ENCODE measurements around the gene KCNJ12.
"Not testable (repeated sequence)": the region's sequence is repeated elsewhere in the genome, so short reads cannot be mapped to it uniquely, and the experiment has no call there.

Gene KCNJ12

GRCh38 chr17:21454441-21454840 lies 78.3 kb downstream of the KCNJ12 start:
- no peaks in the 10 kb centered on the region for H3K27me3 ChIP-seq (ENCODE audit: control insufficient read depth in 1 of 2, insufficient read depth in 2 of 2, low read length in 2 of 2)
- H3K9me3 ChIP-seq (ENCODE audit: low read length), result no peaks in the 10 kb centered on the region
- no peaks in the 10 kb centered on the region for H3K4me1 ChIP-seq (ENCODE audit: insufficient read depth, low read length)
- no peak overlapping the region for H3K4me3 ChIP-seq (ENCODE audit: low read depth in 1 of 2, low read length in 2 of 2)
- H3K36me3 ChIP-seq (ENCODE audit: insufficient read depth, low read length), result no peaks in the 10 kb centered on the region
- H3K9ac ChIP-seq (ENCODE audit: low read length), result no peak overlapping the region
- H3K27ac ChIP-seq (ENCODE audit: low read depth, low read length), result no peak overlapping the region

DNA sequence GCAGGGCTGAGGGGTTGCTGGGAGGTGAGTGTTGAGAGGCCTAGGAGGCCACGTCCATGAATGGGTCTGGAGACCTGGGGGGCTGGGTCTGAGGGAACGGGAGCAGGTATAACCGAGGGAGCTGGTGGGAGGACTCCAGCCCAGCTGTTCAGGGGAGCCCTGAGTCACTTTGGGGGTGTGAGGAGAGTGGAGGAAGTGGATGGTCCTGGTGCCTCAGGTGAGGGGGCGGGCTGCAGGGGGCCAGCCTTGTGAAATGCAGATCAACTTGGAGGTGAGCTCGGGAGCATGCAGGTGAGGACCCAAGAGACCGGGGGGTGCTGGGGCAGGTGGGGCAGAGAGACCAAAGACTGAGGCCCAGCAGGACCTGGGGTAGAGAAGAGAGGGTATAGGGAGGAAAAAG lies 79.6 kb downstream of the KCNJ12 start:
- H3K27ac ChIP-seq (ENCODE audit: low read depth, low read length), result no peak overlapping the region
- no peaks in the 10 kb centered on the region for H3K27me3 ChIP-seq (ENCODE audit: control insufficient read depth in 1 of 2, insufficient read depth in 2 of 2, low read length in 2 of 2)
- no peaks in the 10 kb centered on the region for H3K9me3 ChIP-seq (ENCODE audit: low read length)
- no peaks in the 10 kb centered on the region for H3K4me1 ChIP-seq (ENCODE audit: insufficient read depth, low read length)
- H3K9ac ChIP-seq (ENCODE audit: low read length), result no peak overlapping the region
- H3K4me3 ChIP-seq (ENCODE audit: low read depth in 1 of 2, low read length in 2 of 2), result no peak overlapping the region
- H3K36me3 ChIP-seq (ENCODE audit: insufficient read depth, low read length), result no peaks in the 10 kb centered on the region

GRCh38 chr17:21456449-21456848 lies 80.3 kb downstream of the KCNJ12 start:
- H3K9me3 ChIP-seq (ENCODE audit: low read length); H3K27me3 ChIP-seq (ENCODE audit: control insufficient read depth in 1 of 2, insufficient read depth in 2 of 2, low read length in 2 of 2); H3K27ac ChIP-seq (ENCODE audit: low read depth, low read length); H3K4me1 ChIP-seq (ENCODE audit: insufficient read depth, low read length); H3K36me3 ChIP-seq (ENCODE audit: insufficient read depth, low read length); H3K9ac ChIP-seq (ENCODE audit: low read length); H3K4me3 ChIP-seq (ENCODE audit: low read depth in 1 of 2, low read length in 2 of 2): not testable (repeated sequence)

DNA sequence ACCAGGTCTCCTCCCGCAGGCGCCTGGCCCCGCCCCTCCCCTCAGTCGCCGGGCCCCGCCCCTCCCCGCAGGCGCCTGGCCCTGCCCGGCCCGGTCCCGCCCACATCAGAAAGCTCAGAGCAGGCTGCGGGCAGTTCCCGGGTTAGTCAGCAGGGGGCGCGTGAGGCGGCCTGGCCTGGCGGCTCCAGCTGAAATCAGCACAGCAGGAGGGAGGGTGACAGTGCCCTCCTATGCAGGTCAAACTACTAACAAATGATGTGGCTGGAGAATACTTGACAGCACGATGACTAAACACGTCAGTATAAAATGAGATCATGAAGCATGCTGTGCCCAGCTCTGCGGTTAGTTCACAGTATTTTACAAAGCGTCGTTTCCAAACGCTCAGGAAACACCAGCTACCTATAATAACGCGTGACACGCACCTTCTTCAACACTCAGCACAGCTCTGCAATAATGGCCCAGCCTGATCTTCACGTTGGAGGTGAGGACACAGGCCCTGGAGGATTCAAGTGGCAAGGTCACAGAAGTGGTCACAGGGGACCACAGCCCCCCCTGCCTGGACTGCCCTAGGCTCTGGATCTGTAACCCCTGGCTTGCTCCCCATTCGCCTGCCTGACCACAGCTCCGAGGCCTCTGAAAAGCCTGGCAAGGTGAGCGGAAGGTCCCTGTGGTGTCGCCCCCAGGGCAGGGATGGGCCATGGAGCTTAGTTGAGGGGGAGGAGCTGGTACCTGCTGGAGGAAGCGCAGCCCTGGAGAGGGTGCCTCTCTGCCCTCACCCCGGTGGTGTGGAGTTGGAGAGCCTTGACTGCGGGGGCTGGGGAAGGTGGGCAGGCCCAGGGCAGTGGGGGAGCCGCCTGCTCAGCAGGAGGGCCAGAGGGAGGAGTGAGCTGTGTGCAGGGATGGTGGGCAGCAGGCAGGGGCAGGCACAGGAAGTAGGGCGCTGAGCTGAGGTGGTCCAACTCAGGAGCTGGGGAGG lies 81.2 kb downstream of the KCNJ12 start:
- H3K36me3 ChIP-seq (ENCODE audit: insufficient read depth, low read length), result no peaks in the 10 kb centered on the region
- H3K9ac ChIP-seq (ENCODE audit: low read length), result no peak overlapping the region
- H3K27me3 ChIP-seq (ENCODE audit: control insufficient read depth in 1 of 2, insufficient read depth in 2 of 2, low read length in 2 of 2), result no peaks in the 10 kb centered on the region
- H3K4me3 ChIP-seq (ENCODE audit: low read depth in 1 of 2, low read length in 2 of 2), result no peak overlapping the region
- H3K4me1 ChIP-seq (ENCODE audit: insufficient read depth, low read length), result no peaks in the 10 kb centered on the region
- no peaks in the 10 kb centered on the region for H3K9me3 ChIP-seq (ENCODE audit: low read length)
- no peak overlapping the region for H3K27ac ChIP-seq (ENCODE audit: low read depth, low read length)

GRCh38 chr17:21458054-21458453 lies 81.9 kb downstream of the KCNJ12 start:
- H3K4me3 ChIP-seq (ENCODE audit: low read depth in 1 of 2, low read length in 2 of 2), result no peak overlapping the region
- no peaks in the 10 kb centered on the region for H3K27me3 ChIP-seq (ENCODE audit: control insufficient read depth in 1 of 2, insufficient read depth in 2 of 2, low read length in 2 of 2)
- H3K4me1 ChIP-seq (ENCODE audit: insufficient read depth, low read length), result no peaks in the 10 kb centered on the region
- H3K9me3 ChIP-seq (ENCODE audit: low read length), result no peaks in the 10 kb centered on the region
- no peaks in the 10 kb centered on the region for H3K36me3 ChIP-seq (ENCODE audit: insufficient read depth, low read length)
- no peak overlapping the region for H3K9ac ChIP-seq (ENCODE audit: low read length)
- no peak overlapping the region for H3K27ac ChIP-seq (ENCODE audit: low read depth, low read length)

DNA sequence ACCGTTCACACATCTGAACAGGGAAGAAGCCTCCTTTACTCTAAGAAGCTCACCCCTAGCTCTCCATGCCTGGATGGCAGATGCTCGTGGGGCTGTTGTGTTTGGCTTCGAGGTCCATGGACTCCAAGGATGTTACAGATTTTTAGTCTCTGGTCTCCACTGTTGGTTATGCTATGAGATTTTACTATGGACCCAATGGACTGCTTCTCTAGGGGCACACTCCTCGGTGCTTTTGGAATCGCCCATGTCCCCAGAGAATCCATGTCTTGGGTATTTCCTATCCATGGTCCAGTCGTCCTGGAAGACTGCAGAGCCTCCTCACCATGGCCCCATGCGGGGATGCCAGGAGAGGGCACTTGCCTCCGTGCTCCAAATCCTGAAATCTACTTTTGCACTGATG lies 83.4 kb downstream of the KCNJ12 start:
- Histone ChIP-seq H3K4me3 (ENCODE audit: low read depth in 1 of 2, low read length in 2 of 2) (no peak overlapping the region), H3K4me1 (ENCODE audit: insufficient read depth, low read length) (no peaks in the 10 kb centered on the region), H3K27me3 (ENCODE audit: control insufficient read depth in 1 of 2, insufficient read depth in 2 of 2, low read length in 2 of 2) (peaks cover 0 to 10% of the 10 kb centered on the region in 2 donors), H3K9me3 (ENCODE audit: low read length) (no peaks in the 10 kb centered on the region), H3K36me3 (ENCODE audit: insufficient read depth, low read length) (no peaks in the 10 kb centered on the region), H3K27ac (ENCODE audit: low read depth, low read length) (no peak overlapping the region), H3K9ac (ENCODE audit: low read length) (no peak overlapping the region)

DNA sequence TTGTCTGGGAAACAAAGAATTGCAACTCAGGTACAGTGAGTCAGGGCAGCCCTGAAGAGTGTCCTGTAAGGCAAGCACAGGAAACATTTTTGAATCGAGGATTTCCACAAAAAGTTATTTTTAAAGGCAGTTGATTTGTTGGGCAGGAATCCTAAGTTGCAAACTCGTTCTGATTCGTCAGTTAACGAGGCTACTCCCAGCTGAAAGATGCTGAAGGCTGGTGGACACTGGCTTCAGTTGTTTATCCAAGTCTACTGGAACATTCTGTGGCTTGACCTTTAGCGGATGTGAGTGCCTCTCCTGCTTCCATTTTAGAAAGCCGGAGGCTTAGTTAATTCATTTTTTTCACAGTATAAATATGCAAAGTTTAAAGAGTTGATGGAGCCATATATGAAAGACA lies 84.2 kb downstream of the KCNJ12 start:
- H3K4me1 ChIP-seq (ENCODE audit: insufficient read depth, low read length), result no peaks in the 10 kb centered on the region
- H3K36me3 ChIP-seq (ENCODE audit: insufficient read depth, low read length), result no peaks in the 10 kb centered on the region
- H3K9me3 ChIP-seq (ENCODE audit: low read length), result no peaks in the 10 kb centered on the region
- H3K9ac ChIP-seq (ENCODE audit: low read length), result no peak overlapping the region
- no peak overlapping the region for H3K27ac ChIP-seq (ENCODE audit: low read depth, low read length)
- peaks cover 0 to 10% of the 10 kb centered on the region in 2 donors for H3K27me3 ChIP-seq (ENCODE audit: control insufficient read depth in 1 of 2, insufficient read depth in 2 of 2, low read length in 2 of 2)
- H3K4me3 ChIP-seq (ENCODE audit: low read depth in 1 of 2, low read length in 2 of 2), result no peak overlapping the region

DNA sequence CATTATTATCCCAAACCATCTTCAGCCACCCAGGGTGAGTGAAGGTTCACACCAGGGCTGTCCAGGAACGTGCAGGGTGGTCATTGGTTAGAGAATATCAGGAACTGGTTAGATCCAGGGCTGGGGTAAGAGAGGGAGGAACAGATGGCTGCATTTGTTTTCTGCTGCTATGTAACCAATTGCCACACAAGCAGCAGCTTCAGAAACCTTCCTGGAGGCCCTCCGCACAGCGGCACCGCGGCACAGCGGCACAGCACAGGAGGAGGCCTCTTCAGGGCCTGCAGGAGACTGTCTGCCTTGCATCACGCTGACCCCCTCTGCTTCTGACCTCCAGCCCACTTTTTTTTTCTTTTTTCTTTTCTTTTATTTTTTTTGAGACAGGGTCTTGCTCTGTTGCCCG lies 86.1 kb downstream of the KCNJ12 start:
- H3K4me3 ChIP-seq (ENCODE audit: low read depth in 1 of 2, low read length in 2 of 2), result no peak overlapping the region
- no peaks in the 10 kb centered on the region for H3K4me1 ChIP-seq (ENCODE audit: insufficient read depth, low read length)
- H3K27me3 ChIP-seq (ENCODE audit: control insufficient read depth in 1 of 2, insufficient read depth in 2 of 2, low read length in 2 of 2), result peaks cover 0 to 10% of the 10 kb centered on the region in 2 donors
- no peak overlapping the region for H3K27ac ChIP-seq (ENCODE audit: low read depth, low read length)
- H3K9ac ChIP-seq (ENCODE audit: low read length), result no peak overlapping the region
- no peaks in the 10 kb centered on the region for H3K36me3 ChIP-seq (ENCODE audit: insufficient read depth, low read length)
- no peaks in the 10 kb centered on the region for H3K9me3 ChIP-seq (ENCODE audit: low read length)

GRCh38 chr17:21463204-21463661 lies 87.1 kb downstream of the KCNJ12 start:
- H3K27ac ChIP-seq (ENCODE audit: low read depth, low read length), result no peak overlapping the region
- no peak overlapping the region for H3K4me3 ChIP-seq (ENCODE audit: low read depth in 1 of 2, low read length in 2 of 2)
- no peaks in the 10 kb centered on the region for H3K9me3 ChIP-seq (ENCODE audit: low read length)
- no peak overlapping the region for H3K9ac ChIP-seq (ENCODE audit: low read length)
- no peaks in the 10 kb centered on the region for H3K4me1 ChIP-seq (ENCODE audit: insufficient read depth, low read length)
- H3K27me3 ChIP-seq (ENCODE audit: control insufficient read depth in 1 of 2, insufficient read depth in 2 of 2, low read length in 2 of 2), result peaks cover 0 to 10% of the 10 kb centered on the region in 2 donors
- H3K36me3 ChIP-seq (ENCODE audit: insufficient read depth, low read length), result no peaks in the 10 kb centered on the region

DNA sequence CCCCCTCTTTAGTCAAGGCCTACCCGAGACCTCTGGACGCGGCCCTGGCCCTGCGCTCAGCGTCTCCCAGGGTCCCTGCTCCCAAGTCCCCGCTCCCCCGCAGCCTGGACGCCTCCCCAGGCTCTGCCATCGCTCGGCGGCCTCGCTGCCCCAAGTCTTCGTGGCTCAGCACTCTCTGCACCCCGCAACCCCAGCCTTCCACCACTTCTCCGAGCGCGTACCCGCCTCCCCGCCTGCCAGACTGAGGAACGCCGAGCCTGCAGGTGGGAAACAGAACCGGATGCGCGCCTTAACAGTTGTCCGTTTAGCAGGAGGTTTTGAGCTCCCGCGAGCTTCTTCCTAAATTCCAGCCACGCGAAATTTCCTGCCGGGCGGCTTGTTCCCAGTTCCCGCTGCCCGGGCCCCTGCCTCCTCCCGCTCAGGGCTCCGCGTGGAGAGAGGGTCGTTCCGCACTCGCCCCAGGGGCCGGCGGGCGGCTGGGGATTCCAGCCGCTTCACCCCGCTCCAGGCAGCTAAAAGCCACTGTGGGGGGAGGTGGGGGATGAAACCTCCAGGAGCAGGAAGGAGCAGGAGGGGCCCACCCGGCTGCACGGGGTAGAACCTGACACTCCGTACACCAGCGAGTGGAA lies 87.7 kb downstream of the KCNJ12 start:
- Histone ChIP-seq H3K4me3 (ENCODE audit: low read depth in 1 of 2, low read length in 2 of 2) (no peak overlapping the region), H3K27me3 (ENCODE audit: control insufficient read depth in 1 of 2, insufficient read depth in 2 of 2, low read length in 2 of 2) (peaks cover 0 to 10% of the 10 kb centered on the region in 2 donors), H3K9ac (ENCODE audit: low read length) (no peak overlapping the region)

DNA sequence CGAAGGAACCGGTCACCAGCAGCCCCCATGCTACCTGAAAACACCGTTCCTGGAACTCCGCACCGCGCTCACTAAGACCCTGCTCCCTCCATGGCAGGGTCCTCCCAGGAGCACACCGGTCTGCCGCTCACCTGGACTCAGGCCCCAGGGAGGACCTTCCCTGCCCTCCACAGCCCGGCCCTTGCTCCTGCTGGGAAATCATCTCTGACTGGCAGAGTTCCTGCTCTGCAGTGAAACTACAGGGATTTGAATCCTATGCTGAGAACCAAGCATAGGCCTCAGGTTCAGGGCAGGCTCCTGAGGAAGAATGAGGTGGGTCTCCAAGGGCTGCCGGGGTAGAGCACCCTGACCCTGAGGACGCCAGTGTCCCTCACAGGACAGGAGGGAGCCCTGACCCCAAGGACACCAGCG lies 88.5 kb downstream of the KCNJ12 start:
- no peak overlapping the region for H3K27ac ChIP-seq (ENCODE audit: low read depth, low read length)
- H3K4me1 ChIP-seq (ENCODE audit: insufficient read depth, low read length), result no peaks in the 10 kb centered on the region
- no peaks in the 10 kb centered on the region for H3K9me3 ChIP-seq (ENCODE audit: low read length)
- H3K9ac ChIP-seq (ENCODE audit: low read length), result no peak overlapping the region
- no peaks in the 10 kb centered on the region for H3K36me3 ChIP-seq (ENCODE audit: insufficient read depth, low read length)
- peaks cover 0 to 10% of the 10 kb centered on the region in 2 donors for H3K27me3 ChIP-seq (ENCODE audit: control insufficient read depth in 1 of 2, insufficient read depth in 2 of 2, low read length in 2 of 2)
- H3K4me3 ChIP-seq (ENCODE audit: low read depth in 1 of 2, low read length in 2 of 2), result no peak overlapping the region

More for the DNA sequence above, 87.7 kb downstream of the KCNJ12 start:
- H3K9me3 ChIP-seq (ENCODE audit: low read length), result no peaks in the 10 kb centered on the region
- H3K4me1 ChIP-seq (ENCODE audit: insufficient read depth, low read length), result no peaks in the 10 kb centered on the region
- H3K36me3 ChIP-seq (ENCODE audit: insufficient read depth, low read length), result no peaks in the 10 kb centered on the region
- no peak overlapping the region for H3K27ac ChIP-seq (ENCODE audit: low read depth, low read length)
